GM21619 (cell line): ENCODE data around the gene CACNA1A.
"Not testable (repeated sequence)": the region's sequence is repeated elsewhere in the genome, so short reads cannot be mapped to it uniquely, and the experiment has no call there.

ENCODE experiments used
- ATAC-seq: cut with Tn5 transposase; IDR thresholded peaks from one replicate; pipeline ENCODE4 v1.9.1; 2021; ENCODE audit not compliant: unreplicated experiment

The CACNA1A gene

DNA sequence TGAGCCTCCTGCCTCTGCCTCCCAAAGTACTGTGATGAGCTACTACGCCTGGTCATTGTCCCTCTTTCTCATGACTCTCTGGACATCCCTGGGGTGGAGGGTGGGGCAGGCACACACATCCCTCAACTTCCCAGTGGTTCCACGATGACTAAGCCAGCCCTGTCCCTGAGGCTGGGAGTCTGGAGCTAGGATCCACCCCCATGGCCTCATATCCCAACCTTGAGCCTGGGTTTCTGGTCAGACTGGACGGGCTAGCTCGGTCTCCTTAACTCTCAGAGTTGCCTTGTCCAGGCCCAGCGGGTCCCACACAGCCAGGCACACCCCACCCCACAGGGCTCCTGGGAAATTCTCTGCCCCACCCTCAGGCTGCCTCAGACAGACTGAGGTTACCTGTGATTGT, 336.5 kb downstream of the CACNA1A start:
- ATAC-seq: no peak

DNA sequence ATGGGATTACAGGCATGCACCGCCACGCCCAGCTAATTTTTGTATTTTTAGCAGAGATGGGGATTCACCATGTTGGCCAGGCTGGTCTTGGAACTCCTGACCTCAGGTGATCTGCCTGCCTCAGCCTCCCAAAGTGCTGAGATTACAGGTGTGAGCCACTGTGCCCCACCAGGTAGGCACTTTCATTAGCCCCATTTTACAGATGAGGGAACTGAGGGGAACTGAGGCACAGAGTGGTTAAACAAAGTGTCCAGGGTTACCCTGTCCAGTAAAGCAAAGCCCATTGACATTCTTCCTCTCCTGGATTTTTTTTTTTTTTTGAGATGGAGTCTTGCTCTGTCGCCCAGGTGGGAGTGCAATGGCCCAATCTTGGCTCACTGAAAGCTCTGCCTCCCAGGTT, 340.1 kb downstream of the CACNA1A start:
- not testable (repeated sequence) for ATAC-seq

DNA sequence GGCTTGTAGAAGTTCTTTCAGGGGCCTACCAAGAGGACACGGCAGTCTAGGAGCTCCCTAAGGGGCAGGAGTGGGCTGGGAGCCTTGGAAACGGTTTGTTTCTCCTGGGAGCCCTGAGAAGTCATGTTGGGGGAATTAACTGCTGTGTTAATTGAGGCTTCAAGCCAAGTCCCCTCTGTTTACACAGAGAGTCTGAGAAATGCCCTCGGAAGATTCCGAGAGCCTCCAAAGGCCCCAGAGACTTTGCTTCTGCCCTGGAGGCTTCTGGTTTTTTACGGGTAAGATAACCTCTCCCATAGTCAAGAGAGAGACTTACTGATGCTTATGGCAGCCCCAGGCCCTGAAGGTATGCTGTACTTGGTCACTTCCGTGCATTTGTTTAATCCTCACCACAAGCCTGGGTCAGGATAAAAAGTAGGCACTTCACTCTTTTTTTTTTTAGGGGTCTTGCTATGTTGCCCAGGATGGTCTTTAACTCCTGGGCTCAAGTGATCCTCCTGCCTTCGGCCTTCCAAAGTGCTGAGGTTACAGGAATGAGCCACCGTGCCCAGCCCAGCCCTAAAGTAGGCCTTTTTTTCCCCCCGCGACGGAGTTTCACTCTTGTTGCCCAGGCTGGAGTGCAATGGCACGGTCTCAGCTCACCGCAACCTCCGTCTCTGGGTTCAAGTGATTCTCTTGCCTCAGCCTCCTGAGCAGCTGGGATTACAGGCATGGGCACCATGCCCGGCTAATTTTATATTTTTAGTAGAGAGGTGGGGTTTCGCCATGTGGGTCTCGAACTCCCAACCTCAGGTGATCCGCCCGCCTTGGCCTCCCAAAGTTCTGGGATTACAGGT, 340.9 kb downstream of the CACNA1A start:
- ATAC-seq: no peak

DNA sequence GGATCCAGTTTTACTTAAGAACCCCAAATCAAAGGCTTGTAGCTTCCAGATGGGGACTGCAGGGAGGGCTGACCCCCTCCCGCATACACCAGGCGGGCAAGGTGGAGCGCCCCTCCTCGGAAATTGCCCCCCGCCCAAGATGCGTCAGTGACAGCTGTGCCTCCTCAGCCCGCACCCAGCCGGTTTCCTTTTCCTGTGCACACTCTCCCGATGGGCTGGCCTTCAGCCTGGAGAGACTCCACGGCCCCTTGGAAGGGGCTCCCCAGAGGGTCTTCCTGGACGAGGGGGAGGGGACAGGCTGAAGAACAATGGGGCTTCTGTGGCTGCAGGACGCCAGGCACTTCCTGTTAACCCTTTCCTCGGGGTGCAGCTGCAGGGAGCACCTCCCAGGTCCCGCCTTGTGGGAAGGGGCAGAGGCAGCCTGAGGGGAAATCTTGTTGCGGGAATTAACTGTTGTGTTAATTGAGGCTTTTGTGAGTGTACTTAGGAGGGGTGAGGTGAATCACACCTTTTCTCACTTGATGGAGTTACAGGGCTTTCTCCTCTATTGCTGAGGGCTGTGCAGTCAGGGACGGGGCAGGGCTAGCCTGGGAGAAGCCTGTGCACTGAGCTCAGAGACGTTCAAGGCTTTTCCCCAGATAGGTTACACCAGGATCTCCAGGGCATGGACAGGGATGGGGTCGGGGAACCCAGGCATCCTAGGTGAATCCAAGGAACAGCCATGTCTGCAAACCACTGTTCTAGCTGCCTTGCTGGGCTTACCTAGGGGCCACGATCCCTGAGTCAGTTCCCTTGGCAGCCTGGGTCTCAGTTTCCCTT, 341.7 kb downstream of the CACNA1A start:
- no peak for ATAC-seq

DNA sequence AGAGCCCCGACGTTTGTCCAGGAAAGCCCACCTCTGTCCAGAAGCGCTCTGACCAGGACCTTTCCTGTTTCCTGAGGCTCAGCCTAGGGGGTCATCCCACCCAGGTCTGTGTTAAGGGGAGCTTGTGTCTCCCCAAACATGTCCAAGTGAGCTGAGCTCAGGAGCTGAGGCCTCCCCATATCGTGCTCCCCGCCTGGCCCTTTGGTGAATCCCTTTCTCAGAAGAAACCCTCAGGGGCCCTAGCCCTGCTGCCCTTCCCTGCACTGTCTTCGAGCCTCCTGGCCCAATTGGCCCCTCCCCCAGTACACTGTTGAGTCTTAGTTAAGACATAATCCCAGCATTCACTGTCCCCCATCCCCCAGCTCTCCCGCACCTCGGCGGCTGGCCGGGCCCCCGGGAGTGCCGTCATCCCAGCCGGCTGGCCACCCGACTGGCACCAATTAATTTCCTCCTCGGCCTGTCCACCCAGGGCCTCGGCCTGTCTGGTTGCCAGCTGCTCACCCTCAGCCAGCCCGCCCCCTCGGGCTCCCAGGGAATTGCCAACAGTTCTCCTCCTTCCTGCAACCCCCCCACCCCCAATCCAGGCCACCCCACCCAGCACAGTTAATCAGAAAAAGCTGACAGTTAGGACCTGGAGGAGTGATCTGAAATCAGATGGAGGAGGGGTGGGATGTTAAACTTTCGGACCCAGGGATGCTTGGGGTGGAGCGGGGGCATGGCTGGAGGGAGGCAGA, 342.5 kb downstream of the CACNA1A start:
- ATAC-seq: no peak

DNA sequence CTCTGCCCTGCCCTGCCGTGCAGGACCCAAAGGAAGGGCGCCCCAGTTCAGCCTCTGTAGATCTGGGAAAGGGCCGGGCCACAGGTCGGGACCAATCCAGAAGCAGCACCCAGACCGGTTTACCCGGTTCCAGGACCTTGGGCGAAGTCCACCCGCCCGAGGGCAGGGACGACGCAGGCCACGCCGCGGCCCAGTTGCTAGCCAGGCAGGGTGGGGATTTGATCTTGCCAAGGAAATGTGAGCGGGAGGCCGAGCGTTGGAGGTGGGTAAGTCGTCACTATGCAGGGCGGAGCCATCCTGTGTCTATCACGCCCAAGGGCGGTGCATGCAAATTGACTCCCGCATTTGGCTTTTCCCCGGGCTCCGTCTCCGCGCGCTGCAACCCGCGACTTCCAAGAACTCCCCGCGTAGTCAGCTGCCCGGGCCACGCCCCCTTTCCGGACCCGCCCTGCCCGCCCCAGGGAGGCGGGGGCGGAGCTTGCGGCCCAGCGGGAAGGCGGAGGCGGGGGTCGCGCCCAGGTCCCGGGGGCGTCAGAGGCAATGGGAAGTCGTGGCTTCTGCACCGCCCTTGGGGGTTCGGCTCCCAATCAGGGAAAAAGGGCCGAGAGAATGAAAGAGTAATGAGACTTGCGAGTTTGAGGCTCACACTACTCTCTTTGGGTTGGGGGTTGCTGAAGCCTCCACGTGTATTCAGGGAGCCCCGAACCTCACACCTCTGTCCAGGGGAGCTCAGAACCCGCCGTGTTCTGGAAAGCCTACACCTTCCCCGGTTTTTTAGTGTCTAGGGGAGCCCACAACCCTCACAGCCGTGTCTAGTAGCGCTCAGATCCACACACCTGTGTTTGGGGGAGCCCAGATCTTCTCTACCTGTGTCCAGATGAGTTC, 343.3 kb downstream of the CACNA1A start:
- ATAC-seq: peak; percentile 57

DNA sequence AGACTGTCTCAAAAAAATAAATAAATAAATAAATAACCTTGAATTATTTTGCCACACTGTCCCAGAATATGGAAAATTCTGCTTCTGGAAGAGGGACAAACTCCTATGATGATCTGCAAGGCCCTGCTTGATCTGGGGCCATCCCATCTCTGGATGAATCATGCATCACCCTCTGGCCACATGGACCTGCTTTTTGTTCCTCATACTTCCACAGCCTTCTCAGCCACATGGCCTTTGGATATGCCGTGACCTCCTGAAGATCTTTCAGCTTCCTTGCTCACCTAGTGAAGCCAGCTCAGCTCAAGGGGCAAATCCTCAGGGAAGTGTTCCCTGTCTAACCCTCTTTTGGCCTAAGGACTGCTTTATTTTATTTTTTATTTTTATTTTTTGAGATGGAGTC, 345.7 kb downstream of the CACNA1A start:
- no peak for ATAC-seq

DNA sequence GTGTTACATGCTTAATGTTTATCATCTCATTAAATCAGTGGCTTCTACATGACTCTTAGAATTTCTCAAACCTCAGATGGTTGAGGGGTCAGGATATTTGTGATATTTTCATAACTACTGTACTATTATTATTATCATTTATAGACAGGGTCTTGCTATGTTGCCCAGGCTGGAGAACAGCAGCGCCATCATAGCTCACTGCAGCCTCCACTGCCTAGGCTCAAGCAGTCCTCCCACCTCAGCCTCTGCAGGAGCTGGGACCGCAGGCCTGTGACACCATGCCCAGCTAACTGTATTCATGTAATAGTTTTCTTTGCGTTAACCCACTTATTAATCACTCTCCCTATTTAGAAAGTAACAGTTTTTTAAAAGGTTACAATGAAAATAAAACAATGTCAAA, 346.6 kb downstream of the CACNA1A start:
- ATAC-seq: no peak
